GM23248 (cell line): ENCODE results near the gene OST4. TPM values are rescaled to one million over a fixed set of nuclear protein-coding genes. Genes with fewer than 3 reads are reported as not detected.
"Not testable (repeated sequence)": the region's sequence is repeated elsewhere in the genome, so short reads cannot be mapped to it uniquely, and the experiment has no call there.

ENCODE experiments used
- DNase-seq: peaks from one replicate; pipeline ENCODE4 v3.0.0-alpha.2; 2015
- H2AFZ ChIP-seq: fragments of 200-600 bp; sonication (generic); 2 replicates; pipeline ENCODE4 v1.6.1; 2016; ENCODE audit warnings: antibody characterized with exemption
- H3F3A ChIP-seq: fragments of 200-600 bp; sonication (generic); 2 replicates; pipeline ENCODE4 v1.6.1; 2016; ENCODE audit warnings: mild to moderate bottlenecking, antibody characterized with exemption, mixed run types; ENCODE audit not compliant: insufficient read depth
- H3K27ac ChIP-seq: fragments of 200-600 bp; sonication (generic); 2 replicates; pipeline ENCODE4 v1.5.1; 2016; ENCODE audit warnings: mild to moderate bottlenecking
- H3K27me3 ChIP-seq: fragments of 200-600 bp; sonication (generic); replicated peaks from 2 replicates; pipeline ENCODE4 v1.6.1; 2016; ENCODE audit warnings: mild to moderate bottlenecking; ENCODE audit not compliant: insufficient read depth
- H3K36me3 ChIP-seq: fragments of 200-600 bp; sonication (generic); 2 replicates; pipeline ENCODE4 v1.6.1; 2016; ENCODE audit warnings: low read depth, mild to moderate bottlenecking
- H3K4me1 ChIP-seq: fragments of 200-600 bp; sonication (generic); 2 replicates; pipeline ENCODE4 v1.6.1; 2016; ENCODE audit warnings: mild to moderate bottlenecking; ENCODE audit not compliant: insufficient read depth
- H3K4me2 ChIP-seq: fragments of 200-600 bp; sonication (generic); one replicate; pipeline ENCODE4 v1.6.1; 2016; ENCODE audit warnings: mild to moderate bottlenecking; ENCODE audit not compliant: unreplicated experiment
- H3K4me3 ChIP-seq: fragments of 200-600 bp; sonication (generic); 2 replicates; pipeline ENCODE4 v1.5.1; 2016; ENCODE audit warnings: mild to moderate bottlenecking
- H3K79me2 ChIP-seq: fragments of 200-600 bp; sonication (generic); 2 replicates; pipeline ENCODE4 v1.6.1; 2016; ENCODE audit warnings: mild to moderate bottlenecking; ENCODE audit not compliant: insufficient read depth
- H3K9ac ChIP-seq: fragments of 200-600 bp; sonication (generic); 2 replicates; pipeline ENCODE4 v1.6.1; 2016; ENCODE audit warnings: mild to moderate bottlenecking
- H3K9me2 ChIP-seq: fragments of 200-600 bp; sonication (generic); 2 replicates; pipeline ENCODE4 v1.6.1; 2016; ENCODE audit warnings: mixed run types, mild to moderate bottlenecking, moderate library complexity; ENCODE audit not compliant: insufficient read depth
- H3K9me3 ChIP-seq: fragments of 200-600 bp; sonication (generic); one replicate; pipeline ENCODE4 v1.6.1; 2017; ENCODE audit warnings: low read depth
- H4K20me1 ChIP-seq: fragments of 200-600 bp; sonication (generic); 2 replicates; pipeline ENCODE4 v1.6.0; 2016; ENCODE audit not compliant: insufficient read depth
- EZH2 ChIP-seq: fragments of 200-600 bp; sonication (generic); IDR thresholded peaks from 2 replicates; pipeline ENCODE4 v1.6.1; 2018; ENCODE audit warnings: antibody characterized with exemption, mild to moderate bottlenecking; ENCODE audit not compliant: insufficient read depth, poor library complexity, severe bottlenecking
- EZH2phosphoT487 ChIP-seq: fragments of 200-600 bp; sonication (generic); IDR thresholded peaks from 2 replicates; pipeline ENCODE4 v1.6.1; 2018; ENCODE audit warnings: antibody characterized with exemption, moderate library complexity, mild to moderate bottlenecking, low read depth; ENCODE audit not compliant: insufficient read depth
- WGBS, 2 experiments: methylation state at CpG; one replicate each; pipeline ENCODE4 v1.1.6; 2015 to 2017; ENCODE audit warnings: low lambda C conversion rate in 2 of 2, low coverage in 1 of 2; ENCODE audit errors: missing lambda C conversion rate in 2 of 2; 5-methylcytosine and 5-hydroxymethylcytosine counted together
- in situ Hi-C: fragments of 300-500 bp; cut with MboI; formaldehyde crosslinking; loops from 2 replicates; pipeline ENCODE4 v1.15.0; 2020
- polyA plus RNA-seq: library from polyadenylated mRNA; unstranded; fragments of >200 nt; fragmentation: Nextera tagmentation; extraction: Ambion mirVana; gene quantifications from 2 replicates; pipeline ENCODE4 v1.2.1, GENCODE V29; 2016
- total RNA-seq: library from RNA; depleted of rRNA; stranded (reverse); fragments of >200 nt; shearing (Covaris generic); gene quantifications from 2 replicates; pipeline ENCODE4 v1.2.3, GENCODE V29; 2014; rRNA removed

OST4 gene
- total RNA-seq, result 445 and 499 TPM in 2 replicates
- 906 and 942 TPM in 2 replicates for polyA plus RNA-seq

DNA sequence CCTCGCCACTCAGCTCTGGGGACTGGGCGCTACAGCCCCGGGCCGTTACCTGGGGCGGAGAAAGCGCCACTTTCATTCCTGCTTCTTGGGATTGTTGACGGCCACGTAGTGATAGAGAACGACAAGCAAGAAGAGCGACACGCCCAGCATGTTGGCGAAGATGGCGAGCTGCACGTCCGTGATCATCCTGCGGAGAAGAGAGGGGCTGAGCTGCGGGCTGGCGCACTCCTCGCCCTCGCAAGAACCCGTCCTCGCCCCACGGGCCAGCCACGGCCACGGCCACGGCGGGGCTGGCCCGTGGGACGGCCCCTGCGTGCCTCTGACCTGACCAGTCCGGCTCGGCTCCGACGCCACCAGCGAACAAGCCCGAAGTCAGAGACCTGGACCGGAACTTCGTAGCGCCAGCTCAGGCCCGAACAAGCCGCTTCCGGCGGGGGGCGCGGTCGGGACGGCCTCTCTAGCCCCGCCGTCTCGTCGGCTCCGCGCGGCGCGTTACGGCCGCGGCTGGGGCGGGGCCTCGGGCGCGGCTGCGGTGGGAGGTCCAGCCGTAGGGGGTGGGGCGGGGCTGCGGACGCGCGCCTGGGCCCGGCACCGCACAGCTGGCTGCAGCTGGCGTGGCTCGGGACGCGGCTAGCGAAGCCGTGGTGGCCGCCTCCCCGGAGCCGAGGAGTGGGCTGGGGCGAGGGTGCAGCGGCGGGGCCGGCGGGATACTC lies at the start of gene OST4:
Gene OST4 (minus strand): TSS at position 378 of the 713 bp plus-strand sequence.
- Histone ChIP-seq H3K79me2 (peaks cover 50% of the 10 kb centered on the region), H3K9me3 (no peaks in the 10 kb centered on the region), H4K20me1 (no peaks in the 10 kb centered on the region), H3K4me1 (peaks cover 21% of the 10 kb centered on the region), H3K9ac (peak within 1 kb of the TSS; percentile 96), H3F3A (peaks cover 12% of the 10 kb centered on the region; the same call in 1 of the 2 replicates), H3K9me2 (no peaks in the 10 kb centered on the region), H3K27me3 (no peaks in the 10 kb centered on the region), H2AFZ (peak within 1 kb of the TSS; percentile 79), H3K36me3 (peaks cover 13% of the 10 kb centered on the region), H3K4me3 (peak within 1 kb of the TSS; percentile 91), H3K4me2 (peak within 1 kb of the TSS; percentile 83), H3K27ac (peak within 1 kb of the TSS; percentile 69)
- in situ Hi-C loops, result no loop called here
- peak; percentile 98 for DNase-seq
- no peak for TF ChIP-seq EZH2phosphoT487
- no peak for TF ChIP-seq EZH2
- 1% methylated on average over 48 to 77 of the region's 86 CpGs for WGBS, 2 experiments

DNA sequence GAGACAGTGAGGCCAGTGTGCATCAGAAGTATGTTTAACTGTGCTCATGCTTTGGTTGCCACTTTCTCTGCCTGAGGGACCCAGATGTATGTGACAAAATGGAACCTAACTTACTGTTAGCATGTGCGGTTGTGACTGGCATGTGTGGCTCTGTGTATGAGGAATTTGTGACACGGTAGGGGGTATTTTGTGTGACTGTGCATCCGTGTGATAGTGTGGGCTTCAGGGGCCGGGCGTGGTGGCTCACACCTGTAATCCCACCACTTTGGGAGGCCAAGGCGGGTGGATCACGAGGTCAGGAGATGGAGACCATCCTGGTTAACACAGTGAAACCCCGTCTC lies 47.8 kb upstream of the OST4 start:
- H3K27ac ChIP-seq, H3K9me2 ChIP-seq, H3F3A ChIP-seq, H3K4me1 ChIP-seq, in situ Hi-C loops, H3K36me3 ChIP-seq, H3K79me2 ChIP-seq, DNase-seq, H3K9me3 ChIP-seq, H4K20me1 ChIP-seq: not testable (repeated sequence)
- peak overlapping the region; percentile 74 for H3K4me2 ChIP-seq
- H3K4me3 ChIP-seq, result peak overlapping the region; percentile 70
- 72% methylated on average over 8 of the region's 8 CpGs for WGBS, 2 experiments
- peak overlapping the region; percentile 68 for H3K9ac ChIP-seq
- H2AFZ ChIP-seq, result peak overlapping the region; percentile 74
- H3K27me3 ChIP-seq, result peaks cover 17% of the 10 kb centered on the region

DNA sequence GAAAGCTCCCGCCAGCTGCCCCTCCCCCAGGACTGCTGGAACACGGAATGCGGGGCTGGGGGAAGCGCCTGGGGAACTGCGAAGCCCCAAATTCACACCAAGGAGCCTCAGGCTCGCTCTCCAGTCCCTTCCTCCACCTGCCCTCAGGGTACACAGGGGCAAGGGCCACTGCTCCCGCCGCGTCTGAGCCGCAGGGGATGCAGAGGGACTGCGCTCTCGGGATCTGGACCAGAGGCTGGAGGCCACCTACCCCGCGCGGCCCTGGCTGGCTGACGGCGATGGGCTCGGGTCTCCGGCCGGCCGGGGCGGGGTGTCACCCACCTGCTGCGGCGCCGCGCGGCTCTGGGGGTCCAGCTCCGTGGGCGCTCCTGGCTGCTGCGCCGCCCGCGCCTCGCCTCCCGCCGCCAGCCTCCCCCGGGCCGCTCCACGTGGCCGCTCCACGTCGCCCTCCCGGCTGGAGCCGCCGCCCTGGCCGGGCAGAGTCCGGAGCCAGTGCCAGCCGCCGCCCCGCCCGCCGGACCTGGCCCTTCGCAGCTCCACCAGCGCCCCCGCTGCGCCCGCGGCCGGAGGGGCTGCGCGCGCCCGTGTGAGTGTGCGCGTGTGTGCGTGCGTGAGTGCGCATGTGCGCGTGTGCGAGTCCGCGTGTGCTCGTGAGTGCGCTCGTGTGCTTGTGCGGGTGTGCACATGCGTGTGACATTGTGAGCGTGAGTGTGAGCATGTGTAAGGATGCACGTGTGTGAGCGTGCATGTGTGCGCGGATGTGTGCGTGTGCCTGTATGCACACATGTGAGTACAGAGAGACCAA lies 47.3 kb upstream of the OST4 start, which contains the start of gene CGREF1:
Gene CGREF1 (minus strand): TSS at position 604 of the 805 bp plus-strand sequence. CDS start 14,762 bp downstream, outside the sequence.
- in situ Hi-C loops, result no loop called here
- peak within 1 kb of the TSS; percentile 74 for H2AFZ ChIP-seq
- WGBS, 2 experiments, result 2 to 4% methylated on average over 51 to 56 of the region's 84 CpGs

DNA sequence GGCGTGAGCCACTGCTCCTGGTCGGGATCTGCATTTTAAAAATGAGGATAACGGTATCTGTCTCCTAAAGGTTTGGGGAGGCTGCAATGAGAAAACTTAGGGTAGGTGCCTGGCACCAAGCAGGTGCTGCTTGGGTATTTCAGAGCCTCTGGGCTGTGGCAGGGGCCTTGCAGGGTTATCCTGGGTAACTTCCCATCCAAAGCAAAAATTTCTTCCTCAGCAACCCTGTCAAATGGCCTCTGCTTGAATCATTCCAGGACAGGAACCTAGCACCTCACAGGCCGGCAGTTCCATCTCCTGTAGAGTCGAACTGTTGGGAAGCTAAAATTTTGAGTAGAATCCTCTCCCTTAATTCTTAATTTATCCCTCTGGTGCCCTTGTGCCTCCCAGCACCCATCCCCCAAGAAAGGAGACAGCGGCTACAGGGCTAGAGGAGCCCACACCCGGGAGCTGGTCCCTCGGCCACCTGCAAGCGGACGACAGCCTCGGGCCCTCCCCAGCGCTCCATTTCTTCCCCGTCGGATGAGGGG lies 46.6 kb upstream of the OST4 start:
- 27 to 28% methylated on average over 14 of the region's 14 CpGs for WGBS, 2 experiments
- Histone ChIP-seq H3K36me3 (no peaks in the 10 kb centered on the region), H3K79me2 (no peaks in the 10 kb centered on the region), H4K20me1 (no peaks in the 10 kb centered on the region), H3K9me2 (no peaks in the 10 kb centered on the region), H3K9ac (peak overlapping the region; percentile 68), H3K27ac (no peak overlapping the region), H3K4me1 (no peaks in the 10 kb centered on the region), H3K27me3 (peaks cover 17% of the 10 kb centered on the region), H3F3A (no peaks in the 10 kb centered on the region), H3K4me3 (peak overlapping the region; percentile 70), H3K9me3 (no peaks in the 10 kb centered on the region), H2AFZ (peak overlapping the region; percentile 74), H3K4me2 (peak overlapping the region; percentile 74)
- in situ Hi-C loops, result no loop called here
- peak; percentile 23 for DNase-seq
- no peak for TF ChIP-seq EZH2
- TF ChIP-seq EZH2phosphoT487, result no peak

More for the DNA sequence above, 47.3 kb upstream of the OST4 start, which contains the start of gene CGREF1:
- no peaks in the 10 kb centered on the region for H4K20me1 ChIP-seq
- H3K36me3 ChIP-seq, result no peaks in the 10 kb centered on the region
- peak within 1 kb of the TSS; percentile 68 for H3K9ac ChIP-seq
- no peaks in the 10 kb centered on the region for H3K4me1 ChIP-seq
- no peaks in the 10 kb centered on the region for H3K9me3 ChIP-seq
- no peak for TF ChIP-seq EZH2phosphoT487
- TF ChIP-seq EZH2, result no peak
- peak; percentile 58 for DNase-seq
- H3F3A ChIP-seq, result no peaks in the 10 kb centered on the region
- peak within 1 kb of the TSS; percentile 74 for H3K4me2 ChIP-seq
- H3K4me3 ChIP-seq, result peak within 1 kb of the TSS; percentile 70
- peaks cover 17% of the 10 kb centered on the region for H3K27me3 ChIP-seq
- no peaks in the 10 kb centered on the region for H3K9me2 ChIP-seq
- no peaks in the 10 kb centered on the region for H3K79me2 ChIP-seq
- no peak within 1 kb of the TSS for H3K27ac ChIP-seq
